Raji (cell line): ENCODE results near the gene CDK5R2.

Source experiments
- POLR2A ChIP-seq: IDR thresholded peaks from 2 replicates; pipeline ENCODE4 v1.6.1; 2011; ENCODE audit warnings: low read depth, low read length, control low read depth; ENCODE audit not compliant: insufficient read depth

The CDK5R2 gene

DNA sequence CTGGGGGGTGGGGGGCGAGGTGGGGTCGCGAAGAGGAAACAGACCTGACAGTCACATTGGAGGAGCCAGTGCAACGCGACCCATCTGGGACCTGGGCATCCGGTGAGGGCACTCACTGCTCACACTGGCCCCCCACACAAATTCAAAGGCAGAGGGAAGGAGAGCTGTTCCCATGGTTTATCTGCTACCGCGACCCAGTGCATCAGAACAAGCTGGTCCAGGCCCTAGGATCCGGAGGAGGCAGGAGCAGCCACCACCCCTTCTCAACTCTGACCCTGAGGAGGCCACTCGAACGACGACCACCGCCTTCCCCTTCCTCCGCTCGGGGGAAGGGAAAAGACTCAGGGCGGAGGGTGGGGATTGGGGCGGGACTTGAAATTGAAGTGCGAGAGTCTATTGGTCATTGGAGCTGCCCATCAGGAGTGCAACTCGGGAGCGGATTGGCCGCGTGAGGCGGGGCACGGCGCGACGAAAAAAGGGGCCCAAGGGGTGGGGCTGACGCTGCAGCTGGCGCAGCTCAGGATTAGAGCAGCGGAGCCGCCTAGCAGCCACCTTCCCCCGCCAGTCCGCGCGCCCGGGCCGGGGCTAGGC is at the start of gene CDK5R2:
Gene CDK5R2, plus strand, starts transcription at position 526 of the 591 bp plus-strand sequence. CDS start 155 bp downstream, outside the sequence.
- TF ChIP-seq POLR2A: peak; percentile 80

DNA sequence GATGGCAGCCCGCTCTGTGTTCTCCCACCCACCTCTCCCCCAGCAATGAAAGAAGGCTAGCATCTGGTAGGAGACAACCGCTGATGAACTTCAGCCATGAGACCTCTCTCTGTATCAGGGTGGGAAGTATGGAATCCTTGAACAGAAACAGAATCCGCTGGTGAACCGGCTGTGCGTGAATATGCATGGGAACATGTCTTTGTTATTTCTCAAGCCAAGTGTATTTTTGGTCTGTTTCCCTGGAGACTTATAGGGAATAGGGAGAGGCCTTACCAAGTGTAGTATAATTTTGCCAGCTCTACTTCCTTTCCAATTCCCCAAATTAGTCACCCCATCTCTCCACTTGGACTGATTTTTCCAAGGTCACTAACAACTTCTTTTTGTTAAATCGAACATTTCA is 48.7 kb upstream of the CDK5R2 start:
- TF ChIP-seq POLR2A: no peak

DNA sequence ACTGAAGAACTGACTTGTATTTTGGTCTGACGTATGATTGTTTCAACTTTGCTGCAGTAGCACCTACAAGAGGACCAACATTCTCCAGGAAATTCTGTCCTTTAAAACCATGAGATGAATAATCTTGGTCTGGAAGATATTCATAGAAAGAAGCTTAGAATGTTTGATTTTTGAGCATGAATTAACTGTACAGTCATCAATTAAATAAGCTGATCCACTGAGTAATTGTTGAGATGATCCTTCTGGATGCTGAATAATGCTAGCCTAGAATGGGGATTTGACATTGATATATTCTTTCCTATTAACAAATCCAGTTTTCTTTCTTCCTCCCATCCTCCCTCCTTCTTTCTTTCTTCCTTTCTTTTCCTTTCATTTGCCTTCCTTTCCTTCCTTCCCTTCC is 39.0 kb upstream of the CDK5R2 start:
- no peak for TF ChIP-seq POLR2A

DNA sequence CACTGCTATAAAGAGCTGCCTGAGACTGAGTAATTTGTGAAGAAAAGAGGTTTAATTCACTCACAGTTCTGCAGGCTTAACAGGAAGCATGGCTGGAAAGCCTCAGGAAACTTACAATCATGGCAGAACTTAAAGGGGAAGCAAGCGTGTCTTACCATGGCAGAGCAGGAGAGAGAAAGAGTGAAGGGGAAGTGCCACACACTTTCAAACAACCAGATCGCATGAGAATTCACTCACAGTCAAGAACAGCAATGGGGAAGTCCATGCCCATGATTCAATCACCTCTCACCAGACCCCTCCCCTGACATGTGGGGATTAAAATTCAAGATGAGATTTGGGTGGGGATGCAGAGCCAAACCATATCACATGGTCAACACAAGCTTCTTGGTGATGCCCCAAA is 34.7 kb upstream of the CDK5R2 start:
- no peak for TF ChIP-seq POLR2A

DNA sequence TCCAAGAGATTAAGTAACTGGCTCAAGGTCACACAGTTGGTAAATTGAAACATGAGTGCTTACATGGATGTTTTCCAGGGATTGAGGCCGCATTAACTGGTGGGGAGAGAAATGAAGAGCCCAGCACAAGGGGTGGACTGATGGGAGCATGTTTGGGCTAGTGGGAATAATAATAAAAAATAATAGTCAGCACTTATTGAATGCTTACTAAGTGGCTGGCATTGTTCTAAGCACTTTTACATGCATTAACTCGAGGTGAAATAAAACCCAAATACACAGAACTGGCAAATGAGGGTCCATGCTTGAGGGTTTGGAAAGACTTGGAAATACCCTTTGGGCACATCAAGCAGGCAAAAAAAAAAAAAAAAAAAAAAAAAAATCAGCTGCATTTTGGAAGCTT is 34.0 kb upstream of the CDK5R2 start:
- TF ChIP-seq POLR2A: no peak

DNA sequence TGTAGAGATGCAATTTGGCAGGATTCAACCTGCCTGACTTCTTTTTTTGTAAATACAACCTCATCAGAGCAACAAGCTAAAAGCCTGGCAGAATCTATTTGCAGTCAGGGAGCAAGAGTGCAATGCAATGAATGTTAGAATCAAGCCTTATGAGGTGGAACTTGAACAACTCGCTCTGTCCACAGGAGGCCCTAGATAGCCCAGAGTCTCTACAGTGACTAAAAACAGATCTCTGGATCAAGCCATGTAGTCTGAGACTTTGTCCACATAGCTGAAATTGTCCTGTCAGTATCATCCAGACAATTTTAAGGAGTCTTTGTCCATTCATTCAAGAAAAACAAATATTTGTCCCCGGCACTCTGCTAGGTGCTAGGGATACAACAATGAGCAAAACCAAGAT is 32.0 kb upstream of the CDK5R2 start:
- no peak for TF ChIP-seq POLR2A

DNA sequence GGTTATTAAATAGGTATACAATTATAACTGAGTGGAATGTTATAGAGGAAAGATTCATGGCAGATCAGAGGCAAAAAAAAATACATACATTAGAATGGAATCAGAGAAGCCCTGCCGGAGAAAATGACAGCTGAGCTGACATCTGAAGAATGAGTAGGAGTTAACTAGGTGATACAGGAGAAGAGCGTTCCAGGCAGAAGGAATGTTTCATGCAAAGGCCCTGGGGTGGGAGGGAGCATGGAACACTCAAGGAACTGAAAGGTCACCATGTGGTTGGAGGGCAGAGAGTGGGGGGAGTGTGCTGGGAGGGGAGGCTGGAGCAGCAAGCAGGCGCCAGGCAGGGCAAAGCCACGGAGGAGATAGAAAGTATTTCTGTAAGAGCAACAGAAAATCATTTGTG is 31.6 kb upstream of the CDK5R2 start:
- TF ChIP-seq POLR2A: no peak

DNA sequence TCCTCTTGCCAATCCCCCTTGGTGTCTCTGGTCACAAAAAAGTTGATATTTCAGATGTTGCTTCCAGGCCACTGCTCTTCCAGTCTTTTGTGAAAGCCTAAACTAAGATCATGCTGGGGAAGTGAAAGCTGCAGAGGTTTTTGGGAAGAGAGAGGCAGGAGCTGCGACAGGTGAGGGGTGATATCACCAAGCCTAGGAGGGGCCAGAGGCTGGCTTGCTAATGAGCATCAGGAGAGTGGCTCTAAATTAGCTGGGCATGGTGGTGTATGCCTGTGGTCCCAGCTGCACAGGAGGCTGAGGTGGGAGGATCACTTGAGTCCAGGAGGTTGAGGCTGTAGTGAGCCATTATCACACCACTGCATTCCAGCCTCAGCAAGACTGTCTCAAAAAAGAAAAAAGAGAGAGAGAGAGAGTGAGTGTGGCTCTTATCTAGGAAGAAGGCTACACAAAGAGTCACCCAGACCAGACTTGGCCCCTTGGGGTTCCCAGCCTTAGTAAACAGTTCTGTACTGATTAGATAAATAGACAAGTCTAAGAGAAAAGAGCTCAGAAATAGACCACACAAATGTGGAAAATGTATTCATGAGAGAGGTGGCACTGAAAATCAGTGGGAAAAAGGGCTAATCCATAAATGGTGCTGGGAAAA is 14.6 kb upstream of the CDK5R2 start:
- TF ChIP-seq POLR2A: no peak

DNA sequence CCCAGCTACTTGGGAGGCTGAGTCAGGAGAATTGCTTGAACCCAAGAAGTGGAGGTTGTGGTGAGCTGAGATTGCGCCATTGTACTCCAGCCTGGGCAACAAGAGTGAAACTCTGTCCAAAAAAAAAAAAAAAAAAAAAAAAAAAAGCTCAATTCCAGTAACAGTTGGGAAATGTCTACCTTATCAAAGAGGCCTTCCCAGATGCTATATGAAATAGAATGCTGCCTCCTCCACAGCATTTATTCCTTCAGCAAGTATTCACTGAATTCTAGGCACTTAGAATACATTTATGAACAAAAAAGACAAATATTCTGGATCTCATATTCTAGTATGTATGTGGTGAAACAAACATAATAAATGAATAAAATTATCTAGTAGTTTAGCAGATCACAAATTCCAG is 12.8 kb upstream of the CDK5R2 start:
- TF ChIP-seq POLR2A: no peak

DNA sequence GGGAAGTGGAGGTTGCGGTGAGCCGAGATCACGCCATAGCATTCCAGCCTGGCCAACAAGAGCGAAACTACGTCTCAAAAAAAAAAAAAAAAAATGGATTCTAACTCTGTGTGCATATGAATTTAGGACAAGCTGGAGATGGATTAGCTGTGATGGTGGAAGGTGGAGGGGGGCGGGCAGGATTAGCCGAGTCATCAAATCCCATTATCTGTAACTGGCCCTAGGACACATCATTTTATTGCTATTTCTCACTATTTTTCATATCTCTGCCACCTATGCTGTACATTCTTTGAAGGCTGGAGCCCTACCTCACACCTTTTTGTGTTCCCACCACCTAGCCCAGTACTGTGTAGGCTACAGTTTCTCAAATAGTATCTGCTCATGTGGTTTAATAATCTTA is 7.3 kb upstream of the CDK5R2 start:
- no peak for TF ChIP-seq POLR2A

DNA sequence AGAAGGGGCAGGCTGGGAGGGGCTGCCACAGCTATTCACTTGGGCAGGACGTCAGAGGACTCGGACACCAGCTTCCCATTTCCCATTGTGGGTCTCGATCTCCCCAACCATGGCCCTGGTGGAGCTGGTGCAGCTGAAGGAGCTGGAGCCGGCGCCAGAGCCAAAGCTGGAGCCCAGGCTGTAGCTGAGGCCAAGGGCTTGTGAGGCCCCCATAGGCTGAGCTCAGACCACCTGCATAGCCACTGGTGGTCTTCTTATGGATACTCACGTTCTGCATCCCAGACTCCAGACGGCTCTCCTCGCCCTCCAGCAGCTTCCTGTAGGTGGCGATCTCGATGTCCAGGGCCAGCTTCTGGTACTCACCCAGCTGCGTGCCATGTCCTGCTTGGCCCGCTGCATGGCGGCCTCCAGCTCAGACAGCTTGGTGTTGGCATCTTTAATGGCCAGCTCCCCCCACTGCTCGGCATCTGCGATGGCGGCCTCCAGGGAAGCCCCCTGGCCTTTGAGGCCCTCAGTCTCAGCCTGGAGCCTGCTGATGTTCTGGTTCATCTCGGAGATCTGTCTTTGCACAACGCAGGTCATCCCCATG is 6.0 kb upstream of the CDK5R2 start:
- no peak for TF ChIP-seq POLR2A

DNA sequence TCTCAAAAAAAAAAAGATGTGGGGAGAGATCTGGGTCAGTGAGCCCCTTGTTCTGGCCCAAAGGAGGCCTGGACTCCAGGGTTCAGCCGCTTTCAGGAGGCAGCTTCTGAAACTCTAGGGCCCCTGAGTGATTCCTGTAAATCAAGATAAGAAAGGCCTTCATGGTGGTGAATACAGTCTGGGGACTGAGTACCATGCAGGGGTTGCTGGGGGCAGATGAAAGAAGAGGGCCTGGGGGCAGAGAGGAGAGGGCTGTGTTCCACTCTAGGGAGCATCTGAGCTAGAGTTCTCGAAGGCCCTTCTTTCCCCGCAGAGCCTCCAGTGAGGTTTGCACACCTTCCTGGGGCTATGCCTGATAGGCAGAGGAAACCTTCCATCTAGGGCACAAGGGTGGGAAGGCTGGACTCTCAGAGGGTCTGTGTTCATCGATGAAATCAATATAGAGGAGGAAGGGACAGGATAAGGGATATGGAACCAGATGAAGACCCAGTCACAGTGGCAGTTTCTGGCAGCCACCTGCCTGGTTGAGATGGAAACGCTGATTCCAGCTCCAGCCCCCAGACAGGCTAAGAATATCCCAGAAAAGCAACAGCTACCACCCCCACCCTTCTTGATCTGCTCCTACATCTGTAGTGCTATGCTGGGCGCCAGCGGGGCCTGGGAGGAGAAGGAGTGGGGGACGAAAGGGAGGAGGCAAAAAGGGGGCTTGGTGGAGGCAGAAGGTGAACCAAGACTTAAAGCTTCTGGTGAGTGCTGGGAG is 4.7 kb upstream of the CDK5R2 start:
- TF ChIP-seq POLR2A: no peak

DNA sequence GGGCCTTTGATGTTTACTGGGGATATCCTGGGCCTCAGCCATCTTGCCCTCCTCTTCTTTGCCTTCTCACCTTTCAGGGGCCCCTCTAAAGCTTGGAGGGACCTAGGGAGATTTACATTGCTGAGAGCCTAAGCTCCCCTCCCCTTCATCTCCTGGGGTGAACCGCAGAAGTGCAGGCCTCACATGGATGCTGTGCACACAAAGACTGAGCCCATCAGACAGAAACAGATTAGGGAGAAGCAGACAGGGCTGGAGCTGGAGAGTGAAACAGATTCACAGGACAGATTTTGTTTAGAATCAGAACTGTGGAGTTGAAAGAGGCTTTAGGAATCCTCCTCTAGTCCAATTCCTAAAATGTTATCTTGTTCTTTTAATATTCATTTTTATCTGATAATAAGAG is 3.4 kb upstream of the CDK5R2 start:
- TF ChIP-seq POLR2A: no peak

DNA sequence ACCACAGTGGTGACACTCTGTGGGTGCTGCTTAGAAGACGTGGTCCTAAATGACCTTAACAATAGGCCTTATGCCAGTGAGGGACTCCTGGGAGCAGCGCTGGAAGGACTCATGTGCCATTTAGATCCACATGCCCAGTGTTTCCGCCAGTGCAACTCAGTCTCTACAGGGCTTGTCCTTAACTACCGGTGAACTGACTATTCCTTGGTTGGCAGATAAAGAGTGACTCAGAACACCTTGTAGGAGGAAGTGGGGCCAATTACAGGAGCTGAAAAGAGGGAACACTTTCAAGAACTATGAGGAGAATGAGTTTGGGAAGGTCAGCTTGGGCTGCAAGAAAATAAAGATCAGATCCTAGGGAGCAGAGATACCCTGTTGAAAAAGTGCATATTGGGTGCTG is 1.8 kb upstream of the CDK5R2 start:
- no peak for TF ChIP-seq POLR2A

DNA sequence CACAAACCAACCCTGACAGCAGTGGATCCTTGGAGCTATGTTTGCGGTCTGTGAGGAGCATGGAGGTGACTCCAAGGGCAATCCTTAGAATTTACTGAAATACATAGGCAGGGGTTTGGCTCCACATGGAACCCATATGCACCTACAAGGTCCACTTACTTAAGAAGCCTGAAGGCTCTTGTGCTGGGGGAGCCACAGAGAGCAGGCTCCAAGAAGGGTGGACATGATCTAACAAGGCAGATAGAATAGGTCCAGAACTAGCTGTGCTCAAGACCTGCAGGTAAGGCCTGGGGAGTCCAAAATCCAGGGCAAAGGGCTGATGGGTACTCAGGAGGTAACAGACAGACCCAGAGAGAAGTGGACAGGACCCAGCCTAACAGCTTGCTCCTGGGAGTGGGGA is 1.2 kb upstream of the CDK5R2 start:
- TF ChIP-seq POLR2A: no peak

DNA sequence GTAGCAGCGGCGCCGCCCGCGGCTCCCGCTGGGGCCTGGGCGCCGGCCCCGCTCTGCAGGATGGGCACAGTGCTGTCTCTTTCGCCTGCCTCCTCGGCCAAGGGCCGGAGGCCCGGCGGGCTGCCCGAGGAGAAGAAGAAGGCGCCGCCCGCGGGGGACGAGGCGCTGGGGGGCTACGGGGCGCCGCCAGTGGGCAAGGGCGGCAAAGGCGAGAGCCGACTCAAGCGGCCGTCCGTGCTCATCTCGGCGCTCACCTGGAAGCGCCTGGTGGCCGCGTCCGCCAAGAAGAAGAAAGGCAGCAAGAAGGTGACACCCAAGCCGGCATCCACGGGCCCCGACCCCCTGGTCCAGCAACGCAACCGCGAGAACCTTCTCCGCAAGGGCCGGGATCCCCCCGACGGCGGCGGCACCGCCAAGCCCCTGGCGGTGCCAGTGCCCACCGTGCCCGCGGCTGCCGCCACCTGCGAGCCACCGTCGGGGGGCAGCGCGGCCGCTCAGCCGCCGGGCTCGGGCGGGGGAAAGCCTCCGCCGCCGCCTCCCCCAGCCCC is 369 bp downstream of the CDK5R2 start:
- no peak for TF ChIP-seq POLR2A
